Ovary (tissue), 3 donors: ENCODE results near the gene SRCIN1.

Source experiments
- EP300 ChIP-seq: sonication (generic); formaldehyde crosslinking; IDR thresholded peaks from one replicate; pipeline ENCODE4 v1.6.1; 2017; ENCODE audit warnings: antibody characterized with exemption
- POLR2A ChIP-seq: fragments of 450-650 bp; IDR thresholded peaks from one replicate; pipeline ENCODE4 v1.6.1; 2017; ENCODE audit warnings: antibody characterized with exemption, mild to moderate bottlenecking, moderate library complexity
- TF ChIP-seq, protein P1 (sequence below), 3 donors: fragments of 450-650 bp in 2 of 3; fragments of 200-600 bp in 1 of 3; IDR thresholded peaks; one replicate each; pipeline versions ENCODE4 v1.5.1 to v1.8.0; 2016 to 2022; ENCODE audit warnings: antibody characterized with exemption in 3 of 3, mild to moderate bottlenecking in 1 of 3
- donor health status: DM: no; HTN: no; CAD: no.

DNA sequence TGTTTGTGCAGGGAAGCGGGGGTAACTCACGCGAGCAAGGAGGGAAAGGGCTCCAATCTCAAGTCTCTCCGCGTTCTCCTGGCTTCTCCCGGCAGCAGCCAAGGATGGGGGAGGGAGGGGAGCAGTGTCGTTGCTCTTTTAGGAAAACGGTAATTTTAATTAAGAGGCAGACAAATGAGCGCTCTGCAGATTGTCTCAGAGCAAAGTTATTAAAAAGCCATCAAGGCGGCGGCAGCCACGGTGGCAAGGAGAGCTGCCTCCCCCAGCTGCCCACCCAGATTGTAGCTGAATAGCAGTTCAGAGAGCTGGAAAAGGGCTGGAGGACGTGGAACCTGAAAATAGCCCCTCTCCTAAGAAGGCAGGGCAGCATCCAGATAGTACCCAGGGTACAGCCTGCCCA is 11.6 kb downstream of the SRCIN1 start:
- TF ChIP-seq, protein P1, sequence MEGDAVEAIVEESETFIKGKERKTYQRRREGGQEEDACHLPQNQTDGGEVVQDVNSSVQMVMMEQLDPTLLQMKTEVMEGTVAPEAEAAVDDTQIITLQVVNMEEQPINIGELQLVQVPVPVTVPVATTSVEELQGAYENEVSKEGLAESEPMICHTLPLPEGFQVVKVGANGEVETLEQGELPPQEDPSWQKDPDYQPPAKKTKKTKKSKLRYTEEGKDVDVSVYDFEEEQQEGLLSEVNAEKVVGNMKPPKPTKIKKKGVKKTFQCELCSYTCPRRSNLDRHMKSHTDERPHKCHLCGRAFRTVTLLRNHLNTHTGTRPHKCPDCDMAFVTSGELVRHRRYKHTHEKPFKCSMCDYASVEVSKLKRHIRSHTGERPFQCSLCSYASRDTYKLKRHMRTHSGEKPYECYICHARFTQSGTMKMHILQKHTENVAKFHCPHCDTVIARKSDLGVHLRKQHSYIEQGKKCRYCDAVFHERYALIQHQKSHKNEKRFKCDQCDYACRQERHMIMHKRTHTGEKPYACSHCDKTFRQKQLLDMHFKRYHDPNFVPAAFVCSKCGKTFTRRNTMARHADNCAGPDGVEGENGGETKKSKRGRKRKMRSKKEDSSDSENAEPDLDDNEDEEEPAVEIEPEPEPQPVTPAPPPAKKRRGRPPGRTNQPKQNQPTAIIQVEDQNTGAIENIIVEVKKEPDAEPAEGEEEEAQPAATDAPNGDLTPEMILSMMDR (IDR thresholded peaks at IDR 0.05), result no peak
- no peak for TF ChIP-seq POLR2A
- no peak for TF ChIP-seq EP300
